K562 (cell line): Measurements from ENCODE around the gene TMEM123. TPM values are rescaled to one million over a fixed set of nuclear protein-coding genes. Genes with fewer than 3 reads are reported as not detected.

Experiments
- ATAC-seq: fragments of 200-7000 bp; cut with Tn5 transposase; 3 replicates; pipeline ENCODE4 v1.9.1; 2020; ENCODE audit warnings: moderate library complexity
- BruUV-seq: library from RNA; stranded (reverse); fragments of 400-500 nt; replicated peaks from 2 replicates; lab custom pipeline; 2021; lab: Mats Ljungman, UMichigan
- CTCF ChIA-PET: fragments of 300-600 bp; formaldehyde crosslinking; extraction: SDS; loops from one replicate; lab custom pipeline; 2021; ENCODE audit warnings: low intra/inter-chr PET ratio; lab: Yijun Ruan, JAX
- POLR2A ChIA-PET: fragments of 300-600, 350-650 bp; sonication (Branson Sonifier 250); formaldehyde crosslinking; extraction: SDS; loops from one replicate; lab custom pipeline; 2021; ENCODE audit warnings: antibody characterized with exemption, inconsistent platforms; lab: Yijun Ruan, JAX
- DNase-seq, 4 experiments: peaks; one replicate each; pipeline versions ENCODE4 v3.0.0 to v3.0.0-alpha.2; 2011 to 2018; ENCODE audit warnings: low spot score in 3 of 4, mixed read lengths in 3 of 4; ENCODE audit errors: extremely low read depth in 1 of 4
- FAIRE-seq: peaks from 2 replicates; lab custom pipeline; 2011; peaks lifted over from hg19 to GRCh38; lab: Jason Lieb, UNC
- H2AFZ ChIP-seq: 2 replicates; pipeline ENCODE4 v1.6.0; 2011; ENCODE audit warnings: low read depth, low read length, control low read depth, inconsistent platforms
- H3K27ac ChIP-seq: fragments of 200-600 bp; 3 replicates; pipeline ENCODE4 v1.8.0; 2011; ENCODE audit warnings: low read depth, mild to moderate bottlenecking, control low read depth, inconsistent platforms, low read length, moderate library complexity, mixed read lengths; ENCODE audit errors: extremely low read depth
- H3K27me3 ChIP-seq, 2 experiments: fragments of 300-600 bp in 1 of 2; 2 replicates in 1 of 2; 3 replicates in 1 of 2; pipeline versions ENCODE4 v1.6.0 to v1.8.0; 2011; ENCODE audit warnings: inconsistent platforms in 2 of 2, low read length in 2 of 2, mild to moderate bottlenecking in 1 of 2, mixed read lengths in 1 of 2, moderate library complexity in 1 of 2; ENCODE audit not compliant: control insufficient read depth in 2 of 2, insufficient read depth in 2 of 2
- H3K36me3 ChIP-seq: fragments of 300-600 bp; 3 replicates; pipeline ENCODE4 v1.8.0; 2011; ENCODE audit warnings: mild to moderate bottlenecking, low read length, inconsistent platforms; ENCODE audit not compliant: control insufficient read depth, insufficient read depth
- H3K4me1 ChIP-seq, 2 experiments: fragments of 200-600 bp in 1 of 2; replicated peaks in 1 of 2; 2 replicates in 1 of 2; 3 replicates in 1 of 2; pipeline versions ENCODE4 v1.5.1 to v1.8.0; 2011; ENCODE audit warnings: inconsistent platforms in 2 of 2, low read length in 2 of 2, mild to moderate bottlenecking in 1 of 2, mixed read lengths in 1 of 2, moderate library complexity in 1 of 2; ENCODE audit not compliant: control insufficient read depth in 2 of 2, insufficient read depth in 2 of 2
- H3K4me2 ChIP-seq: 2 replicates; pipeline ENCODE4 v1.6.1; 2011; ENCODE audit warnings: low read length, control low read depth, inconsistent platforms, mixed read lengths; ENCODE audit not compliant: insufficient read depth
- H3K4me3 ChIP-seq: fragments of 200-600 bp; sonication (generic), shearing (Covaris generic); 2 replicates; pipeline ENCODE4 v1.5.1; 2016; ENCODE audit warnings: control low read depth, inconsistent platforms
- H3K79me2 ChIP-seq: fragments of 200-600 bp; 3 replicates; pipeline ENCODE4 v1.8.0; 2011; ENCODE audit warnings: low read length, inconsistent platforms; ENCODE audit not compliant: control insufficient read depth, insufficient read depth
- H3K9ac ChIP-seq, 2 experiments: 2 replicates each; pipeline versions ENCODE4 v1.6.0 to v1.6.1; 2011; ENCODE audit warnings: low read depth in 2 of 2, low read length in 2 of 2, control low read depth in 1 of 2, inconsistent platforms in 1 of 2, mild to moderate bottlenecking in 1 of 2, mixed read lengths in 1 of 2; ENCODE audit not compliant: insufficient read depth in 1 of 2
- H3K9me1 ChIP-seq: one replicate; pipeline ENCODE4 v1.6.0; 2011; ENCODE audit warnings: inconsistent platforms, mild to moderate bottlenecking, low read length, moderate library complexity; ENCODE audit not compliant: control insufficient read depth, insufficient read depth
- H3K9me3 ChIP-seq: replicated peaks from 2 replicates; pipeline ENCODE4 v1.5.1; 2011; ENCODE audit warnings: low read depth, low read length, inconsistent platforms; ENCODE audit not compliant: control insufficient read depth, insufficient read depth
- H4K20me1 ChIP-seq: replicated peaks from 2 replicates; pipeline ENCODE4 v1.6.1; 2011; ENCODE audit warnings: low read length, inconsistent platforms, mixed read lengths; ENCODE audit not compliant: control insufficient read depth, insufficient read depth
- CLOCK ChIP-seq: fragments of 250-450 bp; sonication (Bioruptor Pico); IDR thresholded peaks from 2 replicates; pipeline ENCODE4 v1.4.0; 2020; ENCODE audit warnings: mild to moderate bottlenecking, moderate library complexity, borderline replicate concordance
- DIDO1 ChIP-seq: fragments of 450-650 bp; IDR thresholded peaks from 2 replicates; pipeline ENCODE4 v1.6.1; 2016; ENCODE audit warnings: low read depth, missing biosample characterization, missing genetic modification characterization
- E2F5 ChIP-seq: sonication (generic); formaldehyde crosslinking; IDR thresholded peaks from 2 replicates; pipeline ENCODE4 v1.8.0; 2022; ENCODE audit warnings: mild to moderate bottlenecking, missing genetic modification reagents
- FOS ChIP-seq: IDR thresholded peaks from 3 replicates; pipeline ENCODE4 v1.6.1; 2011; ENCODE audit not compliant: insufficient read length; ENCODE audit errors: extremely low read depth
- HDAC1 ChIP-seq, 2 experiments: fragments of 450-650 bp; IDR thresholded peaks; 2 replicates each; pipeline ENCODE4 v1.6.1; 2016 to 2017; ENCODE audit warnings: inconsistent platforms in 1 of 2, mild to moderate bottlenecking in 1 of 2, moderate library complexity in 1 of 2
- PREB ChIP-seq: sonication (generic); formaldehyde crosslinking; IDR thresholded peaks from 2 replicates; pipeline ENCODE4 v1.8.1; 2023; ENCODE audit warnings: mild to moderate bottlenecking, missing genetic modification reagents
- TSC22D4 ChIP-seq: fragments of 450-650 bp; IDR thresholded peaks from 2 replicates; pipeline ENCODE4 v1.6.1; 2016; ENCODE audit warnings: missing genetic modification characterization, missing biosample characterization, control low read depth
- ZNF146 ChIP-seq: IDR thresholded peaks from one replicate; pipeline ENCODE4 v1.6.1; 2018; ENCODE audit warnings: missing compliant biosample characterization; ENCODE audit not compliant: unreplicated experiment
- ZNF384 ChIP-seq: IDR thresholded peaks from 2 replicates; pipeline ENCODE4 v1.6.1; 2012; ENCODE audit warnings: low read depth, low read length, improper control_type of control experiment
- ZNF445 ChIP-seq: fragments of 250-450 bp; sonication (Bioruptor Pico); IDR thresholded peaks from 2 replicates; pipeline ENCODE4 v1.4.0; 2020; ENCODE audit warnings: low read depth, mild to moderate bottlenecking, moderate library complexity
- WGBS: fragments of 100-300 bp; shearing (Covaris generic); methylation state at CpG from one replicate; pipeline ENCODE4 v1.1.6; 2016; ENCODE audit warnings: low coverage, mixed read lengths; ENCODE audit not compliant: insufficient coverage; ENCODE audit errors: missing lambda C conversion rate; 5-methylcytosine and 5-hydroxymethylcytosine counted together
- in situ Hi-C: fragments of 300-500 bp; cut with MboI; formaldehyde crosslinking; loops from 4 replicates; pipeline ENCODE4 v1.15.0; 2018; ENCODE audit warnings: inconsistent platforms, mixed read lengths
- intact Hi-C: fragments of 100-400 bp; cut with micrococcal nuclease; formaldehyde crosslinking; loops from 2 replicates; pipeline ENCODE4 v1.14.2; 2022
- polyA plus RNA-seq, 8 experiments: library from polyadenylated mRNA; depleted of rRNA in 4 of 8; stranded (reverse) in 5 of 8; unstranded in 3 of 8; fragments of >200 nt; fragmentation: Nextera tagmentation in 2 of 8; fragmentation: Illumina TruSeq in 1 of 8; extraction: Ambion mirVana in 2 of 8; extraction: Trizol in 1 of 8; gene quantifications; 2 replicates each; pipeline versions ENCODE4 v1.2.1 to v1.2.3, GENCODE V29; 2011 to 2014; ENCODE audit warnings: inconsistent platforms in 1 of 8, missing spikeins in 1 of 8
- total RNA-seq, 7 experiments: library from RNA; depleted of rRNA in 6 of 7; stranded (reverse); fragments of >200 nt in 6 of 7; fragmentation: Illumina TruSeq in 2 of 7; extraction: Trizol in 2 of 7; gene quantifications; 2 replicates each; pipeline versions ENCODE4 v1.2.1 to v1.2.3, GENCODE V29; 2011 to 2021; ENCODE audit warnings: low replicate concordance in 1 of 7

Gene TMEM123
- total and polyA plus RNA-seq, 9 of the 15 experiments (the other 6 are each of a cell fraction or from before 2014, with no cell fraction given): 19.8 to 344 (median 82.4) TPM

- WGBS: 84% methylated on average over 2 of the region's 2 CpGs
- H3K9me3 ChIP-seq: no peaks in the 10 kb centered on the region
- no peak overlapping the region for H3K27ac ChIP-seq
- no peaks in the 10 kb centered on the region for H3K27me3 ChIP-seq
- ChIA-PET POLR2A (interaction anchor here (1.1 to 1.5 kb wide), 2 partner anchors 11 to 33 kb away, joined by 3 to 4 read pairs; no protein-coding TSS in a partner anchor), CTCF (no interaction called here)
- no peaks in the 10 kb centered on the region for H4K20me1 ChIP-seq
- no peak overlapping the region for H3K9ac ChIP-seq
- H2AFZ ChIP-seq: no peak overlapping the region
- peaks cover 2 to 3% of the 10 kb centered on the region in 2 experiments; a peak in 2 of 5 replicates for H3K4me1 ChIP-seq
- intact Hi-C loops (no loop called here), in situ Hi-C loops (no loop called here)
- no peak overlapping the region for H3K4me2 ChIP-seq
- ATAC-seq (no peak), FAIRE-seq (no peak)
- BruUV-seq: no TSS peak
- no peak overlapping the region for H3K4me3 ChIP-seq
- H3K9me1 ChIP-seq: no peaks in the 10 kb centered on the region
- TF ChIP-seq HDAC1 (IDR thresholded peaks at IDR 0.05): no peak
- TF ChIP-seq, all 486 proteins: peak for 0
- no peak for DNase-seq
- Histone ChIP-seq H3K79me2 (peaks cover 60% of the 10 kb centered on the region), H3K36me3 (peaks cover 3% of the 10 kb centered on the region; the same call in 1 of the 3 replicates)
Measured at GRCh38 chr11:102416976-102417375, 35.6 kb downstream of the TMEM123 start.

- no peaks in the 10 kb centered on the region for H3K9me1 ChIP-seq
- intact Hi-C loops: no loop called here
- H3K9me3 ChIP-seq: no peaks in the 10 kb centered on the region
- no peaks in the 10 kb centered on the region for H3K36me3 ChIP-seq
- no TSS peak for BruUV-seq
- no peak overlapping the region for H3K4me3 ChIP-seq
- CTCF ChIA-PET: no interaction called here
- no peak overlapping the region for H3K27ac ChIP-seq
- no peak for ATAC-seq
- in situ Hi-C loops: no loop called here
- TF ChIP-seq PREB: no peak
- no peak for TF ChIP-seq TSC22D4 (tag)
- no peak for TF ChIP-seq E2F5
- no peak for TF ChIP-seq ZNF146 (CRISPR knock-in tag)
- no peak for TF ChIP-seq CLOCK (CRISPR knock-in tag)
- no peak for TF ChIP-seq DIDO1 (tag)
- no peak for TF ChIP-seq ZNF445
- TF ChIP-seq FOS: no peak
- no peak for TF ChIP-seq ZNF384
- TF ChIP-seq, all 486 proteins: peak for 0
- Histone ChIP-seq H3K9ac (no peak overlapping the region), H3K4me1 (peaks cover under 1 to 6% of the 10 kb centered on the region in 2 experiments; a peak in 2 of 5 replicates), H3K4me2 (no peak overlapping the region), H2AFZ (no peak overlapping the region), H3K27me3 (no peaks in the 10 kb centered on the region), H3K79me2 (peaks cover 71% of the 10 kb centered on the region), H4K20me1 (no peaks in the 10 kb centered on the region)
- DNase-seq (no peak), FAIRE-seq (no peak)
- WGBS: 40% methylated on average over 1 of the region's 1 CpG
- POLR2A ChIA-PET: interaction anchor here (0.7 to 1.5 kb wide), 2 partner anchors 9 to 15 kb away, joined by 3 read pairs; no protein-coding TSS in a partner anchor
Measured at GRCh38 chr11:102415304-102415916, 37.2 kb downstream of the TMEM123 start.
